Measurements from ENCODE around the gene OSBPL7.

GRCh38 chr17:47807421-47807820 is 14.2 kb downstream of the OSBPL7 start:
- TF ChIP-seq CTCF (IDR thresholded peaks at IDR 0.05; ENCODE audit: insufficient read depth, low read depth, low read length) (no peak), EZH2 (IDR thresholded peaks at IDR 0.05; ENCODE audit: insufficient read depth, low read length) (no peak)

Measured in astrocyte (in vitro differentiated cells and primary cell).